HG02759 (cell line): Measurements from ENCODE around the gene CFAP43.
A peak's percentile ranks its signal among the peaks of the same experiment; 100 is the strongest.
"Not testable (repeated sequence)": the region's sequence is repeated elsewhere in the genome, so short reads cannot be mapped to it uniquely, and the experiment has no call there.

Experiments
- ATAC-seq: cut with Tn5 transposase; IDR thresholded peaks from one replicate; pipeline ENCODE4 v1.9.1; 2021; ENCODE audit warnings: mild to moderate bottlenecking, moderate library complexity; ENCODE audit not compliant: unreplicated experiment

Gene CFAP43

GRCh38 chr10:104258209-104258608, 26.0 kb upstream of the CFAP43 start:
- ATAC-seq, result no peak

DNA sequence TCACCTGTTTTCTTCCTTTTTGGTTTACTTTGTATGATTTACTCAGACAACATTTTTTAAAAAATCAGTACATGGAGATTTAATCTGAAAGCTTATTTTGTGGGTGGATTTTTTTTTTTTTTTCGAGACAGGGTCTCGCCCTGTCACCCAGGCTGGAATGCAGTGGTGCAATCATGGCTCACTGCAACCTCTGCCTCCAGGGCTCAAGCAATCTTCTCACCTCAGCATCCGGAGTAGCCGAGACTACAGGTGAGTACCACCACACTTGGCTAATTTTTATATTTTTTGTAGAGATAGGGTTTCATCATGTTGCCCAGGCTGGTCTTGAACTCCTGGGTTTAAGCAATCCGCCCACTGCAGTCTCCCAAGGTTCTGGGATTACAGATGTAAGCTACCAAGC, 25.1 kb upstream of the CFAP43 start:
- ATAC-seq, result no peak

DNA sequence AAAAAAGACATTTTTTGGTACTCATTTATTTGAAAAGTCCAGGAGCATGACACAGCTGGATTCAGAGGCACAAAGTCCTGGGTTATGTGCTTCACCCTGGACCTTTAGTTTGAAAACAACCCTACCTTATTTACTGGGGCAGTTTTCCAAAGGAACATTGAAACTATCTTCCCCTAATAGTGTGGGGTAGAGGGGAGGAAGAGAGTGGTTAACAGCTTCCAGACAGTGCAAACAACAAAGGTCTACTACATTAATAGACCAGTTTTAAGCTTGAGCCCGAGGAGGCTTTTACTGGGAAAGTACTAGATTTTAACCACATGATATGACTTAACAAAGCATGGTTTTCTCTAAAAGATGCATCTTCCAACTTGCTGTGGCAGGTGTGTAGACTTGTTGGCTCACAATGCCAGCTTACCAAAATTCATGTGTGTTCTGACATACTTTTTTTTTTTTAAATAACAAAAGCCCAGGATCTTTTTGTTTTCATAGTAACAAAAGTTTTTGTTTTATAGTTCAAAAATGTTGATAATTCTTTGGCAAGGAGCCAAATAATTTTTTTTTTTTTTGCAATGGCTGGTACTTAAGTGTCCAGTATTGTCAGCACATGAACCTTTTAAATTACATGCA, 24.3 kb upstream of the CFAP43 start:
- no peak for ATAC-seq

- ATAC-seq, result no peak
Observed at GRCh38 chr10:104255311-104255981, 23.3 kb upstream of the CFAP43 start.

DNA sequence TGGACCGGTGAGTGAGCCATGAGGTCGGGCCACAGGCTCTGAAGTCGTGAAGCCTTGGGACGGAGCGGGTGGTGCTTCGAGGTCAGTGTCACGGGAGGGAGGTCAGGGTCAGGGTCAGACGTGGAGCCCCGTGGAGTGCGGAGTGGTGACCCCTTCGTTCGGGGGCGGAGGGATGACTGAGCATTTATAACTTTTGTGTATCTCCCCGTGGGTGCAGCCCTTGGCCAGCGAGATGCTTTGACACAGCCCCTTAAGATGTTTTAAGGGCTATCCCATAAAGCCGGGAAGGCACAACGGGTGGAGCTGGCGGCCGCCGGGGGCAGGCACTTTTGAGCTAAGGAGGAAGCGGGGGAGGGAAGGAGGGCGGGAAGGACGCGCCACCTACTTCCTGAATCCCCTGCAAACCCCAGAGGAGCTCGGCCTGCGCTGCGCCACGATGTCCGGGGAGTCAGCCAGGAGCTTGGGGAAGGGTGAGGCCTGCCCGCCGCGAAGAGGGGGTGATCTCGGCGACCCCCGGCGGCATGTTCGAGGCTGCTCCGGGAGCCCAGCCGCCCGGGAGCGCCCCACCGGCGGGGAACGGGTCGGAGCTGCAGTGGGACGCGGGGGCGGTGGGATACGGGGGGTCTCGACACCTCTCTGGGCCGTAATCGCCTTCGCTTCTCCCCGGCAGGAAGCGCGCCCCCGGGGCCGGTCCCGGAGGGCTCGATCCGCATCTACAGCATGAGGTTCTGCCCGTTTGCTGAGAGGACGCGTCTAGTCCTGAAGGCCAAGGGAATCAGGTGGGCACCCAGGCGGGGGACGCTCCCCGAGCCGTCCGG, 22.5 kb upstream of the CFAP43 start, which contains the start of gene GSTO1:
Gene GSTO1, plus strand, starts transcription at position 400 of the 818 bp plus-strand sequence. Its CDS starts 37 bp downstream, at position 437.
- ATAC-seq, result peak; percentile 82

DNA sequence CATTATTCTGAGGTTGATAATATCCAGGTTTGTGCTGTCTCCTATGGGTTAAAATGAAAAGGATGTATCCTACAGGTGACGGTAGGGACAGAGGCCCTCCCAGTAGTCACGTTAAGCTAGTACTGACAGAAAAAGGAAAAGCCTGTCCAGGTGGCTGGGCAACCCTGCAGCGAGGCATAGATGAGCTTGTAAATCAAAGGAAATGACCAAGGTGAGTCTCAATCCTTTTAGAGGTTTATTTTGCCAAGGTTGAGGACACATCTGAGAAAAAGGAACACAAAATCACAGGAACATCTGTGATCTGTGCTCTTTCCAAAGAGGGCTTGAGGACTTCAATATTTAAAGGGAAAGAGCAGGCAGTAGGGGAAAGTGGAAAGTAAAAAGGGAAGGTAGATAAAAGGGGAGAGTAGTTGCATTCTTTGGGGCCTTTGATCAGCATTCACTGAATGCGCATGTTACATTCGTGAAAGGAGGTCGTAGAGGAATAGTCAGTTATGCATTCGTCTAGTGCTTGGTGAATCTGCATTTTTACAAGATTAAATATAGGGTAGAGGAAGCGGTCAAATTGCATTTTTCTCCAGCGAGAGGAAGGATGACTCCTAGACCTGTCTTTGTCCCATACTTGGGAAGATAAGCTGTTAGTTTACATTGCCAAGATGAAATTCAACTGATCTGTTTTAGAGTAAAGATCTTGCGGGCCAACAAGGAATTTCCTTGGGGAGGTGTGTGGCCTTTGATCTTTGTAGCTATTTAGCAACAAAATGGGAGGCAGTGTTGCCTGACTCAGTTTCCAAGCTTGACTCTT, 21.6 kb upstream of the CFAP43 start:
- ATAC-seq, result no peak

DNA sequence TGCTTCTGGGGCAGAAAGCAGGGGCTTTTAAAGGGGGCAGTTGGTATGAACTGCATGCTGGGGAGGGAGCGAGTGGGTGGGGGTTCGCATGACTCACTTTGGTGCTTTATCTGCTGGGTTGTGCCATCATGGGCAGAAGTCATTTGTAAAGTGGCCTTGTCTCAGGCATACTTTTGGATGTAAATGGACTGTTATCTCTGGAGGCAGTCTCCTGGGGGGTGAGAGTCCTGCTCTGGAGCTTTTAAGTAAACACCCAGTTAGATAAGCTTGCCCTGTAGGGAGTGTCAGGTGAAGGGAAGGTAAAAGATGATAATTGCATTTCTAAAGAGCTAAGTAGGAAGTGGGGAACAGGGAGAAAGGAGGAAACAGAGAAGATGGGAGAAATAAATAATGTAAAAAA, 20.9 kb upstream of the CFAP43 start:
- no peak for ATAC-seq

DNA sequence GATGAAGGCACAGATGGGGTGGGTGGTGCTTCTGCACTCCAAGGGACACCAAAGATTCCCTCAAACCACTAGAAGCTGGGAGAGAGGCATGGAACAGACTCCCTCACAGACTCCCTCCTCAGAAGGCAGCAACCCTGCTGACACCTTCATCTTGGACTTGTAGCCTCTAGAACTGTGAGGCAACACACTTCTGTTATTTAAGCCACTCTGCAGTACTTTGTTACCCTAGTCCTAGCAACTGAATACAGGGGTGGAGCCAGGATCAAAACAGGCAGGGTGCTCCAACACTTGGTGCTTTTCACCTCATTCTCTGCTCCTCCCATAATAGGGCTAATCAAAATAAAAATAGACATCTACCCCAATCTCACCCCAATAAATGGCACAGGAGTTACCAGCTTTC, 20.2 kb upstream of the CFAP43 start:
- no peak for ATAC-seq

DNA sequence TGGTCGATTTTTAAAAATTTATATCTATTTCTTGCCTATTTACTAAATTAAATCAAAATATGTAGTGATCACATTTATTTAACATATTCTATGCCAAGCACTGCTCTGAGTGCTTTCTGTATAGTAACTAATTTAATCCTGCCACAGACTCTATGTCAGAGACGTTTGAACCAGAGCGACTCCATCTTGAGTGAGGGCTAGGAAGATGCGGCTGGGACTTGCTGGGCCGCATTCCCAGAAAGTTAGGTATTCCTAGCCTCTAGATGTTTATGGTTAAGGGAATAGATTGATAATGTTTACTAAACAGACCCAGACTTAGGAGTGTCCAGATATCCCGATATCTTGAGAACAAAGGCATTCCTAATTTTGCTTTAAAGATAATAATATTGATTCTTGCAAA, 19.3 kb upstream of the CFAP43 start:
- no peak for ATAC-seq

DNA sequence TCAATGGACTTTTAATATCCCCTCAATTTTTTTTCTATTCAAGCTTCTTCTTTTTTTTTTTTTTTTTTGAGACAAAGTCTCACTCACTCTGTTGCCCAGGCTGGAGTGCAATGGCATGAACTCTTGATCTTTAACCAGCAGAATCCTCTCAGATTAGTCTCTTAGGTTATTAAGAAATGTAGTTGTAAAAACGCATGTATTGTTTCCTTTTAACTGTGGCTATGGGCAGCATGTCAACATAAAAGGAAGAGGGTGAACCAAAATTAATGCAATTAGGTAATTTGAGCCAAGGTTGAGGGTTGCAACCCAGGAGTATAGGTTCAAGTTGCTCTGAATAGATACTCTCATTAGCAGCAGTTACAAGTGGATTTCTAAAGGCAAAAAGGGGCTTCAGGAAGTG, 18.2 kb upstream of the CFAP43 start:
- no peak for ATAC-seq

- ATAC-seq, result not testable (repeated sequence)
Observed at GRCh38 chr10:104248931-104249330, 16.8 kb upstream of the CFAP43 start.

GRCh38 chr10:104247513-104248146, 15.5 kb upstream of the CFAP43 start:
- no peak for ATAC-seq

DNA sequence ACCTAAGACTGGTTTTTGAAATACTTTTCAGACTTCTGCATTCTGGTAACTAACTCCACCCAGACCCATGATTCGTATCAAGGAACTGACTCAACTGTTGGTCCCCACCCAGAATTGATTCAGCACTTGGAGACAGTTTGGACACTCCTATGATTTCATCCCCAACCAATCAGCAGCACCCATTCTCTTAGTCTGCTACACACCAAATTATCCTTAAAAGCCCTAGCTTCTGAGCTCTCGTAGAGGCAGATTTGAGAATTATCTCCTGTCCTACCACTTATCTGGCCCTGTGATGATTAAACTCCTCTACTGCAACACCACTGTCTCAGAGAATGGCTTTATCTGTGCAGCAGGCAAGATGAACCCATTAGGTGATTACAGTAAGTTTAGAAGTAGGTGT, 14.8 kb upstream of the CFAP43 start:
- ATAC-seq, result no peak

DNA sequence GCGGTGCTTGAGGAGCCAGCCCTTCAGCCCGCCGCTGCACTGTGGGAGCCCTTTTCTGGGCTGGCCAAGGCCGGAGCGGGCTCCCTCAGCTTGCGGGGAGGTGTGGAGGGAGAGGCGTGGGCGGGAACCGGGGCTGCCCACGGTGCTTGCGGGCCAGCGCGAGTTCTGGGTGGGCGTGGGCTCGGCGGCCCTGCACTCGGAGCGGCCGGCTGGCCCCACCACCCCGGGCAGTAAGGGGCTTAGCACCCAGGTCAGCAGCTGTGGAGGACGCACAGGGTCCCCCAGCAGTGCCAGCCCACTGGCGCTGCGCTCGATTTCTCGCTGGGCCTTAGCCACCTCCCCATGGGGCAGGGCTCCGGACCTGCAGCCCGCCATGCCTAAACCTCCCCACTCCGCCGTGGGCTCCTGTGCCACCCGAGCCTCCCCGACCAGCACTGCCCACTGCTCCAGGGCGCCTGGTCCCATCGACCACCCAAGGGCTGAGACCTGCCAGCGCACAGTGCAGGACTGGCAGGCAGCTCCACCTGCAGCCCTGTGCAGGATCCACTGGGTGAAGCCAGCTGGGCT, 13.0 kb upstream of the CFAP43 start:
- no peak for ATAC-seq

GRCh38 chr10:104243512-104243911, 11.3 kb upstream of the CFAP43 start:
- no peak for ATAC-seq

DNA sequence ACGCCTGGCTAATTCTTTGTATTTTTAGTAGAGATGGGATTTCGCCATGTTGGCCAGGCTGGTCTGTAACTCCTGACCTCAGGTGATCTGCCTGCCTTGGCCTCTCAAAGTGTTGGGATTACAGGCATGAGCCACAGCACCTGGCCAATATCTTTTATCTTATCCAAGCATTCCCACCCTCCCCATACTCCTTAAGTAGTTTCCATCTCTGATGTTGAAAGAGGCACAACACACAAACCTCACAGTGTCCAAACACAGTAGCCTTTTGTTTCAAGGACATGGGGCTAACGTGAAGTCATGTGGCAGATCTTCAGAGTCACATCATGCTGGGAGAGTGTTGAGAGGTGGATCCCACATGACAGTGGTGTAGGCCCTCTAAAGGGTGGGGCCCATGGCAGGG, 10.8 kb upstream of the CFAP43 start:
- not testable (repeated sequence) for ATAC-seq

DNA sequence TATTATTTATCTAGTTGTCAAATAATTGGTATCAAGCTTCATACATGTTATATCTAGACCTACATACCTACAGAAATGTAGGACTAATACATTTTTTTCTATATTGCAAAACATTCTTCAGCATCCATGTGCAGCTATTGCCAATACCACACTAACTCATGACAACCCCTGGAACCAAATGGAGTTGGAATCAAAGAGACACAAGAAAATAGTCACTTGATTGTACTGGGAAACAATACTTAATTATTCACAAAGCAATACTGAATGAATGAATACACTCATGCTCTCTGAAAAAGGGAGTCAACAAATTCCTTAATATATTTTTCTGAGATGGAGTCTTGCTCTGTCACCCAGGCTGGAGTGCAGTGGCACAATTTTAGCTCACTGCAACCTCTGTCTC, 10.4 kb upstream of the CFAP43 start:
- ATAC-seq, result no peak

- no peak for ATAC-seq
Observed at GRCh38 chr10:104240078-104240477, 7.9 kb upstream of the CFAP43 start.

GRCh38 chr10:104235801-104236200, 3.6 kb upstream of the CFAP43 start:
- ATAC-seq, result no peak

- ATAC-seq, result no peak
Observed at GRCh38 chr10:104234934-104235333, 2.8 kb upstream of the CFAP43 start.
